HepG2 (cell line): ENCODE results near the gene MYADML2. TPM values are rescaled to one million over a fixed set of nuclear protein-coding genes. Genes with fewer than 3 reads are reported as not detected.

ENCODE experiments used
- ATF2 ChIP-seq: sonication (generic); formaldehyde crosslinking; IDR thresholded peaks from 2 replicates; pipeline ENCODE4 v1.4.0; 2020; ENCODE audit warnings: missing genetic modification reagents
- ATM ChIP-seq: fragments of 450-650 bp; IDR thresholded peaks from 2 replicates; pipeline ENCODE4 v1.7.1; 2017; ENCODE audit warnings: mild to moderate bottlenecking, borderline replicate concordance
- CREB1 ChIP-seq, 2 experiments: fragments of 450-650 bp in 1 of 2; IDR thresholded peaks; 2 replicates each; pipeline ENCODE4 v1.6.1; 2016 to 2017; ENCODE audit warnings: control low read depth in 1 of 2, mild to moderate bottlenecking in 1 of 2, missing compliant biosample characterization in 1 of 2, missing genetic modification characterization in 1 of 2
- DPF2 ChIP-seq: sonication (generic); formaldehyde crosslinking; IDR thresholded peaks from 2 replicates; pipeline ENCODE4 v1.4.0; 2020; ENCODE audit warnings: mild to moderate bottlenecking, low read depth, missing genetic modification reagents, borderline replicate concordance
- ESRRA ChIP-seq: sonication (generic); formaldehyde crosslinking; IDR thresholded peaks from 2 replicates; pipeline ENCODE4 v1.5.1; 2020; ENCODE audit warnings: mild to moderate bottlenecking, low read depth, missing genetic modification reagents
- KLF9 ChIP-seq: IDR thresholded peaks from 2 replicates; pipeline ENCODE4 v1.6.1; 2016; ENCODE audit warnings: low read depth
- MEIS1 ChIP-seq: sonication (generic); formaldehyde crosslinking; IDR thresholded peaks from 2 replicates; pipeline ENCODE4 v1.9.0; 2021; ENCODE audit warnings: mild to moderate bottlenecking, missing genetic modification reagents, moderate library complexity, borderline replicate concordance
- MLLT10 ChIP-seq: sonication (generic); formaldehyde crosslinking; IDR thresholded peaks from 2 replicates; pipeline ENCODE4 v1.4.0; 2020; ENCODE audit warnings: missing genetic modification reagents
- MYPOP ChIP-seq: sonication (generic); formaldehyde crosslinking; IDR thresholded peaks from 2 replicates; pipeline ENCODE4 v1.8.1; 2023; ENCODE audit warnings: mild to moderate bottlenecking, moderate library complexity, missing genetic modification reagents
- NCOR1 ChIP-seq: fragments of 200-600 bp; sonication (generic); IDR thresholded peaks from 2 replicates; pipeline ENCODE4 v1.7.0; 2017; ENCODE audit warnings: antibody characterized with exemption, low read length, borderline replicate concordance
- NFATC3 ChIP-seq: sonication (generic); formaldehyde crosslinking; IDR thresholded peaks from 2 replicates; pipeline ENCODE4 v1.5.1; 2020; ENCODE audit warnings: mild to moderate bottlenecking, missing genetic modification reagents
- RFX3 ChIP-seq: IDR thresholded peaks from 2 replicates; pipeline ENCODE4 v1.6.1; 2016; ENCODE audit warnings: missing biosample characterization, missing genetic modification reagents
- SIX1 ChIP-seq: sonication (generic); formaldehyde crosslinking; IDR thresholded peaks from 2 replicates; pipeline ENCODE4 v1.4.0; 2020; ENCODE audit warnings: missing genetic modification reagents, borderline replicate concordance
- SKI ChIP-seq: fragments of 450-650 bp; IDR thresholded peaks from one replicate; pipeline ENCODE4 v1.6.1; 2018; ENCODE audit warnings: mild to moderate bottlenecking; ENCODE audit not compliant: partially characterized antibody
- SMARCC2 ChIP-seq: fragments of 450-650 bp; IDR thresholded peaks from 2 replicates; pipeline ENCODE4 v1.6.1; 2017; ENCODE audit warnings: antibody characterized with exemption, mild to moderate bottlenecking
- SMYD3 ChIP-seq: sonication (generic); formaldehyde crosslinking; IDR thresholded peaks from 2 replicates; pipeline ENCODE4 v1.8.1; 2023; ENCODE audit warnings: mild to moderate bottlenecking, missing genetic modification reagents
- TRAFD1 ChIP-seq: sonication (generic); formaldehyde crosslinking; IDR thresholded peaks from 2 replicates; pipeline ENCODE4 v1.5.1; 2020; ENCODE audit warnings: missing genetic modification reagents, mild to moderate bottlenecking, borderline replicate concordance
- ZBTB3 ChIP-seq: sonication (generic); formaldehyde crosslinking; IDR thresholded peaks from 2 replicates; pipeline ENCODE4 v1.4.0; 2020; ENCODE audit warnings: low read depth, mild to moderate bottlenecking, moderate library complexity, missing genetic modification reagents, borderline replicate concordance
- ZKSCAN8 ChIP-seq: IDR thresholded peaks from 2 replicates; pipeline ENCODE4 v1.6.1; 2016; ENCODE audit warnings: borderline replicate concordance, missing genetic modification reagents, missing compliant biosample characterization
- ZNF350 ChIP-seq: sonication (generic); formaldehyde crosslinking; IDR thresholded peaks from 2 replicates; pipeline ENCODE4 v1.4.0; 2020; ENCODE audit warnings: mild to moderate bottlenecking, low read depth, missing genetic modification reagents, borderline replicate concordance
- ZNF567 ChIP-seq: sonication (generic); formaldehyde crosslinking; IDR thresholded peaks from 2 replicates; pipeline ENCODE4 v1.8.1; 2023; ENCODE audit warnings: mild to moderate bottlenecking, missing genetic modification reagents, borderline replicate concordance
- ZNF598 ChIP-seq: sonication (generic); formaldehyde crosslinking; IDR thresholded peaks from 2 replicates; pipeline ENCODE4 v1.5.1; 2020; ENCODE audit warnings: mild to moderate bottlenecking, missing genetic modification reagents, borderline replicate concordance
- ZNF660 ChIP-seq: sonication (generic); formaldehyde crosslinking; IDR thresholded peaks from 2 replicates; pipeline ENCODE4 v1.5.1; 2020; ENCODE audit warnings: mild to moderate bottlenecking, low read depth, missing genetic modification reagents, borderline replicate concordance
- ZNF704 ChIP-seq: sonication (generic); formaldehyde crosslinking; IDR thresholded peaks from 2 replicates; pipeline ENCODE4 v1.8.1; 2023; ENCODE audit warnings: mild to moderate bottlenecking, inconsistent platforms, moderate library complexity, missing genetic modification reagents, borderline replicate concordance
- polyA plus RNA-seq, 8 experiments: library from polyadenylated mRNA; depleted of rRNA in 3 of 8; stranded (reverse) in 7 of 8; unstranded in 1 of 8; fragments of >200 nt; fragmentation: Illumina TruSeq in 4 of 8; extraction: Trizol in 4 of 8; gene quantifications; 2 replicates each; pipeline versions ENCODE4 v1.2.1 to v1.2.3, GENCODE V29; 2011 to 2016; ENCODE audit warnings: low read depth in 4 of 8, missing spikeins in 1 of 8, mixed read lengths in 1 of 8; ENCODE audit not compliant: insufficient read depth in 1 of 8
- total RNA-seq, 5 experiments: library from RNA; depleted of rRNA; stranded (reverse); fragments of >200 nt; fragmentation: Illumina TruSeq; extraction: Trizol; gene quantifications; 2 replicates each; pipeline ENCODE4 v1.2.3, GENCODE V29; 2016; ENCODE audit warnings: low read depth in 1 of 5

MYADML2 gene
- total and polyA plus RNA-seq, 2 of the 13 experiments (the other 11 are each of a cell fraction or from before 2014, with no cell fraction given) = not detected

- no peak for TF ChIP-seq ZNF704 (CRISPR knock-in tag)
- no peak for TF ChIP-seq ZNF598 (CRISPR knock-in tag)
- no peak for TF ChIP-seq NFATC3 (CRISPR knock-in tag)
- TF ChIP-seq ZKSCAN8 (CRISPR knock-in tag) = no peak
- no peak for TF ChIP-seq ATF2 (CRISPR knock-in tag)
- TF ChIP-seq SMYD3 (CRISPR knock-in tag) = no peak
- TF ChIP-seq SMARCC2 = no peak
- no peak for TF ChIP-seq RFX3 (CRISPR knock-in tag)
- no peak for TF ChIP-seq ZNF660 (CRISPR knock-in tag)
- no peak for TF ChIP-seq KLF9 (CRISPR knock-in tag)
- no peak for TF ChIP-seq SIX1
- no peak for TF ChIP-seq ZNF567
- no peak for TF ChIP-seq ZBTB3
- peak; percentile 64; the same call in 1 of the 2 replicates for TF ChIP-seq MEIS1 (CRISPR knock-in tag)
- no peak for TF ChIP-seq NCOR1
- no peak for TF ChIP-seq CREB1 (IDR thresholded peaks at IDR 0.05)
- TF ChIP-seq CREB1 (CRISPR knock-in tag; IDR thresholded peaks at IDR 0.05) = no peak
- TF ChIP-seq ZNF350 (CRISPR knock-in tag) = peak; percentile 58; the same call in 1 of the 2 replicates
- TF ChIP-seq DPF2 (CRISPR knock-in tag) = peak; percentile 46; the same call in 1 of the 2 replicates
- TF ChIP-seq SKI = no peak
- no peak for TF ChIP-seq ESRRA
- TF ChIP-seq TRAFD1 (CRISPR knock-in tag) = no peak
- TF ChIP-seq ATM = no peak
- no peak for TF ChIP-seq MYPOP
- TF ChIP-seq MLLT10 (CRISPR knock-in tag) = no peak
Observed at GRCh38 chr17:81924557-81925532, 22.2 kb downstream of the MYADML2 start (continued).
